ENCODE data around the gene FBXW8. TPM values are rescaled to one million over a fixed set of nuclear protein-coding genes. Genes with fewer than 3 reads are reported as not detected.
A peak's percentile ranks its signal among the peaks of the same experiment; 100 is the strongest.

Gene FBXW8
- total and polyA plus RNA-seq, 2 donors (not counting 1 experiment from before 2014, with no cell fraction given) = 11.7 to 20.9 TPM

- no peaks in the 10 kb centered on the region for H3K36me3 ChIP-seq (ENCODE audit: control insufficient read depth, insufficient read depth, low read length)
- no peak overlapping the region for H3K4me3 ChIP-seq (replicated peaks in 1 of 4; ENCODE audit: control extremely low read depth in 1 of 4, insufficient read depth in 1 of 4, low read depth in 3 of 4, low read length in 4 of 4)
- H3K27ac ChIP-seq (ENCODE audit: insufficient read depth, low read length) = no peak overlapping the region
- peaks cover 4% of the 10 kb centered on the region for H3K4me1 ChIP-seq (ENCODE audit: control insufficient read depth, extremely low read depth, insufficient read depth, low read length)
- no peaks in the 10 kb centered on the region for H3K9me3 ChIP-seq (ENCODE audit: control insufficient read depth, insufficient read depth, low read depth, low read length)
- DNase-seq (ENCODE audit: low read depth in 2 of 2) = peak; percentile 64 to 92
- H4K20me1 ChIP-seq (ENCODE audit: control insufficient read depth, extremely low read depth, insufficient read depth, low read length) = no peaks in the 10 kb centered on the region
- H2AFZ ChIP-seq (ENCODE audit: low read length) = no peak overlapping the region
- H3K9ac ChIP-seq (ENCODE audit: insufficient read depth, low read length) = no peak overlapping the region
- H3K27me3 ChIP-seq (ENCODE audit: control insufficient read depth, insufficient read depth, low read length) = no peaks in the 10 kb centered on the region
- TF ChIP-seq EZH2 (IDR thresholded peaks at IDR 0.05; ENCODE audit: low read length, missing control alignments) = no peak
- no peak for TF ChIP-seq CTCF (conservative IDR thresholded peaks at IDR 0.05 in 1 of 2, IDR thresholded peaks at IDR 0.05 in 1 of 2; ENCODE audit: low read depth in 1 of 2, low read length in 2 of 2)
- no peak overlapping the region for H3K4me2 ChIP-seq (ENCODE audit: extremely low read depth, insufficient read depth, low read length)
- peaks cover 9% of the 10 kb centered on the region for H3K79me2 ChIP-seq (ENCODE audit: control insufficient read depth, insufficient read depth, low read length)
These were observed 14.1 kb downstream of the FBXW8 start for GRCh38 chr12:116924558-116925453.

GRCh38 chr12:116926283-116927243 is 15.8 kb downstream of the FBXW8 start:
- Histone ChIP-seq H3K36me3 (ENCODE audit: control insufficient read depth, insufficient read depth, low read length) (no peaks in the 10 kb centered on the region), H3K9me3 (ENCODE audit: control insufficient read depth, insufficient read depth, low read depth, low read length) (no peaks in the 10 kb centered on the region), H3K4me1 (ENCODE audit: control insufficient read depth, extremely low read depth, insufficient read depth, low read length) (peaks cover 4% of the 10 kb centered on the region), H3K4me2 (ENCODE audit: extremely low read depth, insufficient read depth, low read length) (no peak overlapping the region), H3K9ac (ENCODE audit: insufficient read depth, low read length) (no peak overlapping the region), H4K20me1 (ENCODE audit: control insufficient read depth, extremely low read depth, insufficient read depth, low read length) (no peaks in the 10 kb centered on the region), H3K79me2 (ENCODE audit: control insufficient read depth, insufficient read depth, low read length) (peaks cover 6% of the 10 kb centered on the region), H3K4me3 (replicated peaks in 1 of 4; ENCODE audit: control extremely low read depth in 1 of 4, insufficient read depth in 1 of 4, low read depth in 3 of 4, low read length in 4 of 4) (no peak overlapping the region), H3K27me3 (ENCODE audit: control insufficient read depth, insufficient read depth, low read length) (no peaks in the 10 kb centered on the region), H3K27ac (ENCODE audit: insufficient read depth, low read length) (no peak overlapping the region), H2AFZ (ENCODE audit: low read length) (no peak overlapping the region)
- no peak for TF ChIP-seq EZH2 (IDR thresholded peaks at IDR 0.05; ENCODE audit: low read length, missing control alignments)
- TF ChIP-seq CTCF (conservative IDR thresholded peaks at IDR 0.05 in 1 of 2, IDR thresholded peaks at IDR 0.05 in 1 of 2; ENCODE audit: low read depth in 1 of 2, low read length in 2 of 2) = no peak
- no peak for DNase-seq (ENCODE audit: low read depth in 2 of 2)
